H9 (cell line): ENCODE results near the gene C1orf116. TPM values are rescaled to one million over a fixed set of nuclear protein-coding genes. Genes with fewer than 3 reads are reported as not detected.

ENCODE experiments used
- DNase-seq: peaks from one replicate; pipeline ENCODE4 v3.0.0-alpha.2; 2017
- H2AFZ ChIP-seq: one replicate; pipeline ENCODE4 v1.6.1; 2013; ENCODE audit warnings: mild to moderate bottlenecking, low read length, control low read depth, moderate library complexity
- H2AK5ac ChIP-seq: 2 replicates; pipeline ENCODE4 v1.6.1; 2013; ENCODE audit warnings: low read length, control low read depth, mixed read lengths; ENCODE audit not compliant: insufficient read length
- H2BK120ac ChIP-seq: one replicate; pipeline ENCODE4 v1.6.1; 2013; ENCODE audit warnings: low read depth, mild to moderate bottlenecking, low read length, control low read depth, inconsistent platforms; ENCODE audit not compliant: poor library complexity, severe bottlenecking
- H2BK12ac ChIP-seq: 2 replicates; pipeline ENCODE4 v1.6.1; 2013; ENCODE audit warnings: low read length, control low read depth, mixed read lengths, low read depth; ENCODE audit not compliant: insufficient read length
- H2BK15ac ChIP-seq: 2 replicates; pipeline ENCODE4 v1.6.1; 2013; ENCODE audit warnings: low read depth, low read length, control low read depth
- H2BK20ac ChIP-seq: one replicate; pipeline ENCODE4 v1.6.1; 2013; ENCODE audit warnings: low read depth, mild to moderate bottlenecking, low read length, control low read depth, inconsistent platforms; ENCODE audit not compliant: poor library complexity, severe bottlenecking
- H2BK5ac ChIP-seq: 2 replicates; pipeline ENCODE4 v1.6.1; 2013; ENCODE audit warnings: low read length, control low read depth, mixed read lengths; ENCODE audit not compliant: insufficient read length
- H3K14ac ChIP-seq: 2 replicates; pipeline ENCODE4 v1.6.1; 2013; ENCODE audit warnings: low read length, control low read depth; ENCODE audit not compliant: insufficient read depth
- H3K18ac ChIP-seq: 2 replicates; pipeline ENCODE4 v1.6.1; 2013; ENCODE audit warnings: low read depth, mild to moderate bottlenecking, mixed read lengths, low read length, control low read depth; ENCODE audit not compliant: insufficient read length
- H3K23ac ChIP-seq: 2 replicates; pipeline ENCODE4 v1.6.1; 2013; ENCODE audit warnings: low read length, control low read depth, mixed read lengths, low read depth; ENCODE audit not compliant: insufficient read length
- H3K23me2 ChIP-seq: 2 replicates; pipeline ENCODE4 v1.6.1; 2013; ENCODE audit warnings: low read depth, mild to moderate bottlenecking, mixed read lengths, low read length, control low read depth; ENCODE audit not compliant: insufficient read length, poor library complexity, severe bottlenecking
- H3K27ac ChIP-seq: 2 replicates; pipeline ENCODE4 v1.5.1; 2013; ENCODE audit warnings: low read length, control low read depth, mixed read lengths, low read depth; ENCODE audit not compliant: insufficient read length
- H3K27me3 ChIP-seq: 2 replicates; pipeline ENCODE4 v1.6.1; 2013; ENCODE audit warnings: low read length, control low read depth, inconsistent platforms; ENCODE audit not compliant: insufficient read depth
- H3K4ac ChIP-seq: 2 replicates; pipeline ENCODE4 v1.6.1; 2013; ENCODE audit warnings: low read depth, mild to moderate bottlenecking, control low read depth, inconsistent platforms, low read length, moderate library complexity
- H3K4me1 ChIP-seq: 2 replicates; pipeline ENCODE4 v1.6.1; 2013; ENCODE audit warnings: low read length, control low read depth, inconsistent platforms; ENCODE audit not compliant: insufficient read depth
- H3K4me2 ChIP-seq: 2 replicates; pipeline ENCODE4 v1.6.1; 2013; ENCODE audit warnings: low read length, control low read depth, mixed read lengths; ENCODE audit not compliant: insufficient read length, insufficient read depth
- H3K56ac ChIP-seq: 2 replicates; pipeline ENCODE4 v1.6.1; 2013; ENCODE audit warnings: low read depth, mild to moderate bottlenecking, mixed read lengths, low read length, control low read depth; ENCODE audit not compliant: insufficient read length
- H3K79me1 ChIP-seq: 2 replicates; pipeline ENCODE4 v1.6.1; 2013; ENCODE audit warnings: low read depth, mild to moderate bottlenecking, moderate library complexity, low read length, control low read depth, inconsistent platforms; ENCODE audit not compliant: insufficient read depth, poor library complexity, severe bottlenecking
- H3K79me2 ChIP-seq: 2 replicates; pipeline ENCODE4 v1.6.1; 2013; ENCODE audit warnings: low read length, control low read depth, inconsistent platforms; ENCODE audit not compliant: insufficient read depth
- H3K9ac ChIP-seq: 2 replicates; pipeline ENCODE4 v1.6.1; 2013; ENCODE audit warnings: low read length, control low read depth, mixed read lengths; ENCODE audit not compliant: insufficient read length; ENCODE audit errors: extremely low read depth
- H3K9me3 ChIP-seq: one replicate; pipeline ENCODE4 v1.6.1; 2013; ENCODE audit warnings: low read depth, low read length, inconsistent platforms; ENCODE audit not compliant: control insufficient read depth
- H3T11ph ChIP-seq: one replicate; pipeline ENCODE4 v1.6.1; 2013; ENCODE audit warnings: mild to moderate bottlenecking, low read length, control low read depth, inconsistent platforms
- H4K20me1 ChIP-seq: one replicate; pipeline ENCODE4 v1.6.1; 2013; ENCODE audit not compliant: control insufficient read depth, insufficient read length, insufficient read depth
- H4K5ac ChIP-seq: 2 replicates; pipeline ENCODE4 v1.6.1; 2013; ENCODE audit warnings: low read depth, mild to moderate bottlenecking, mixed read lengths, low read length, control low read depth; ENCODE audit not compliant: insufficient read length
- H4K8ac ChIP-seq: replicated peaks from 2 replicates; pipeline ENCODE4 v1.6.1; 2013; ENCODE audit warnings: low read length, control low read depth, mixed read lengths, low read depth; ENCODE audit not compliant: insufficient read length
- H4K91ac ChIP-seq: 2 replicates; pipeline ENCODE4 v1.6.1; 2013; ENCODE audit warnings: low read depth, mild to moderate bottlenecking, moderate library complexity, mixed read lengths, low read length, control low read depth; ENCODE audit not compliant: insufficient read length
- H3K27ac Mint-ChIP-seq, 3 experiments: 2 replicates in 2 of 3; 3 replicates in 1 of 3; pipeline ENCODE4 v1.8.0; 2020 to 2021; ENCODE audit warnings: mixed read lengths in 3 of 3, mild to moderate bottlenecking in 1 of 3, moderate library complexity in 1 of 3
- H3K27me3 Mint-ChIP-seq: 2 replicates; pipeline ENCODE4 v1.8.0; 2021; ENCODE audit warnings: low read depth, mild to moderate bottlenecking, moderate library complexity, mixed read lengths
- H3K36me3 Mint-ChIP-seq, 3 experiments: 2 replicates in 2 of 3; 3 replicates in 1 of 3; pipeline ENCODE4 v1.8.0; 2020 to 2021; ENCODE audit warnings: low read depth in 3 of 3, mixed read lengths in 3 of 3; ENCODE audit not compliant: insufficient read depth in 1 of 3
- H3K4me1 Mint-ChIP-seq, 2 experiments: 2 replicates each; pipeline ENCODE4 v1.8.0; 2020; ENCODE audit warnings: mixed read lengths in 2 of 2
- H3K4me3 Mint-ChIP-seq, 2 experiments: 2 replicates in 1 of 2; 3 replicates in 1 of 2; pipeline ENCODE4 v1.8.0; 2020 to 2021; ENCODE audit warnings: mild to moderate bottlenecking in 2 of 2, mixed read lengths in 2 of 2, moderate library complexity in 1 of 2
- H3K9me3 Mint-ChIP-seq, 2 experiments: 2 replicates in 1 of 2; 3 replicates in 1 of 2; pipeline ENCODE4 v1.8.0; 2020; ENCODE audit warnings: mild to moderate bottlenecking in 2 of 2, mixed read lengths in 2 of 2, moderate library complexity in 1 of 2
- CTCF ChIP-seq: fragments of 200-600 bp; sonication (generic); conservative IDR thresholded peaks from 3 replicates; pipeline ENCODE4 v1.8.0; 2021; ENCODE audit warnings: antibody characterized with exemption, mild to moderate bottlenecking
- WGBS: extraction: QIAGEN DNeasy Blood & Tissue Kit; methylation state at CpG from one replicate; pipeline ENCODE4 v1.1.7; 2013; ENCODE audit warnings: missing lambda C conversion rate, low lambda C conversion rate, mixed read lengths; ENCODE audit not compliant: insufficient read length; ENCODE audit errors: extremely low coverage; 5-methylcytosine and 5-hydroxymethylcytosine counted together
- total RNA-seq: library from RNA; stranded (reverse); gene quantifications from 2 replicates; pipeline ENCODE4 v1.2.1, GENCODE V29; 2021

C1orf116 gene
- total RNA-seq, 1 experiment from 2014 or later, result 0.48 TPM

- H4K5ac ChIP-seq, result no peak overlapping the region
- Mint-ChIP-seq H3K4me3 (no peak overlapping the region), H3K4me1 (peaks cover 8 to 9% of the 10 kb centered on the region in 2 experiments), H3K27me3 (no peaks in the 10 kb centered on the region; the same call in 1 of the 2 replicates), H3K36me3 (peaks cover 5 to 39% (median 17%) of the 10 kb centered on the region in 3 experiments), H3K27ac (peak overlapping the region in 1 of 3 experiments; percentile 93; a peak in 1 of 7 replicates), H3K9me3 (no peaks in the 10 kb centered on the region)
- H2BK120ac ChIP-seq, result no peak overlapping the region
- no peak overlapping the region for H2BK15ac ChIP-seq
- no peak overlapping the region for H3K18ac ChIP-seq
- H2AFZ ChIP-seq, result no peak overlapping the region
- no peak overlapping the region for H3T11ph ChIP-seq
- H3K56ac ChIP-seq, result no peak overlapping the region
- no peaks in the 10 kb centered on the region for H4K20me1 ChIP-seq
- no peak for DNase-seq
- no peak overlapping the region for H2BK12ac ChIP-seq
- no peaks in the 10 kb centered on the region for H3K23me2 ChIP-seq
- peak; percentile 2; the same call in 1 of the 3 replicates for TF ChIP-seq CTCF
- H3K9me3 ChIP-seq, result no peaks in the 10 kb centered on the region
- H2BK20ac ChIP-seq, result no peak overlapping the region
- H3K27ac ChIP-seq, result no peak overlapping the region
- H2AK5ac ChIP-seq, result no peak overlapping the region
- no peak overlapping the region for H3K23ac ChIP-seq
- H4K8ac ChIP-seq, result no peak overlapping the region
- H3K79me2 ChIP-seq, result no peaks in the 10 kb centered on the region
- no peaks in the 10 kb centered on the region for H3K4me1 ChIP-seq
- H4K91ac ChIP-seq, result no peak overlapping the region
- no peak overlapping the region for H3K14ac ChIP-seq
- WGBS, result no CpG with 5 or more reads among the region's 4 CpGs
- no peak overlapping the region for H3K4ac ChIP-seq
- no peak overlapping the region for H3K9ac ChIP-seq
- no peaks in the 10 kb centered on the region for H3K79me1 ChIP-seq
- no peaks in the 10 kb centered on the region for H3K27me3 ChIP-seq
- H3K4me2 ChIP-seq, result no peak overlapping the region
- no peak overlapping the region for H2BK5ac ChIP-seq
Observed at GRCh38 chr1:207059881-207060280, 27.3 kb upstream of the C1orf116 start.
